Measurements from ENCODE around the gene PCDHB6.

- TF ChIP-seq POLR2AphosphoS5 (IDR thresholded peaks at IDR 0.05; ENCODE audit: borderline replicate concordance, low read depth, low read length), result no peak
- TF ChIP-seq EZH2 (IDR thresholded peaks at IDR 0.05), result no peak
- no peak for TF ChIP-seq FOXP2 (optimal IDR thresholded peaks at IDR 0.05; ENCODE audit: control extremely low read depth, extremely low read length, insufficient read depth)
Measured at GRCh38 chr5:141196363-141196762, 46.5 kb downstream of the PCDHB6 start.
